ENCODE data around the gene DLX5.

DLX5 gene

DNA sequence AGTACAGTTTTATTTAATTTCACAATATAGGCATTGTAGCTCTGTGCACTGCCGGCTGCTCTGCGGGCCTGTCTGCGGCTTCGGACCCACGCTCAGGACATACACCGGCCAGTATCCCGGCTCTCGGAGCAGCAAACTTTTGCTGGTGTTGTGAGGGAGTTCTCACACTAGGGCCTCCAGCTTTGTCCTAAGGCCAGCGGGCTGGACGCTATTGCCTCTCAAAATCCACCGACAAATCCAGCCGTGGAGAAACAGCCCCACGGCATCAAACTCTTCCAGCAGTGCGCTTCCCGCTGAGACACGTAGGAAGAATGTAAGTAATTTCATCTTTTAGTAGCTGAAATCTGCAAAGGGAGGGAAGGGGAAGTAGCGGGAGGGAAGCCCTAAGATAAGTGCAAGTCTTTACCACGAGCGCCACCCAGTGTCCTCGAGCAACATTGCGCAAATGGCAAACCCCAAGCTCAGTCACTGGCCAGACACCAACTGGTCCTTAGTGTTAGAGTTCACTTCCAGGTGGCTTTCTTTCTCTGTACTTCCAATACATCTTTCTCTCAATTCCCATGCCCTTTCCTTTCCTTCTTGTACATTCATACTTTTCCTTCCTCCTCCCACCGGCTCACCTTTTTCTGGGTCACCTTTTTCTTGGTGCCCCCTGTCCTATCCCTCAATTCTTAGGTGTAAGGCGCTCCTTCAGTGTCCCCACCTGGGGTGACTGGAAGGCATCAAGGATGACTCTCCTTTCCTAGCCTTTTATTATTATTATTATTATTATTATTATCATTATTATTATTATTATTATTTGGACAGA is 3.0 kb upstream of the DLX5 start:
- DNase-seq (ENCODE audit: low read depth) = peak; percentile 72
- no peak overlapping the region for H3K4me3 ChIP-seq (ENCODE audit: low read depth, low read length)
- TF ChIP-seq CTCF (IDR thresholded peaks at IDR 0.05; ENCODE audit: insufficient read depth, low read depth, low read length, missing control alignments) = peak; percentile 87

DNA sequence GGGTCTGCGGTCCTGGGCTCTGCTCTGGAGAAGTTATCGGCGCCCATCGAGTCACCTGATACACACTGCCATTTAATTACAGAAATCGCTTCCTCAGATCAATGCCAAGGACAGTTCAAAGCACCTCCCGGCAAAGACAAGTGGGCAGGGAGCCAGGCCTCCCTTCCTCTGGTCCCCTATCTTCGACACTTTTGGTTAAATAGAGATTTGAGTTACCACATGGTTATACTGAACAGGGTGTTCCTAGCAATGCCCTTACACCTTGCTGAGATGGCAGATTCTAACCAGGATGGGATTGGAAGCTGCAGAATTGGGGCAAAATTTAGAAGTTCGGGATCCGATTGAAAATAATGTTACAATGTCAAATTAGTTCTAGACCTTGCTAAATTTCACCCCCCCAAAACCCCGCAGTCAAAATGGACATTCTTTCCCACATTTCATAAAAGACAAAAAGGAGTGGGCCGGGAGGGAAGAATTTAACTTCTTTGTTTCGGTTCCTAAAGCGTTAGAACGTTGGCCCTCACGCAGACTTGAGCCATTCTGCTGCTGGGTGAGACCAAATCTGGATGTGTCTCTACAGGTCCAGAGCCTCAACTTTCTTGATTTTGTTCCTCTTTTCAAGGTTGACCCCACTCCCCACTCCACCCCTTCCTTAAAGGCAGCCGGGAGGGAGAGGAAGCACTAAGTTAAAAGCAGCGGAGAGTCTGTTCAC is 2.2 kb upstream of the DLX5 start:
- DNase-seq (ENCODE audit: low read depth) = no peak
- no peak overlapping the region for H3K4me3 ChIP-seq (ENCODE audit: low read depth, low read length)
- no peak for TF ChIP-seq CTCF (IDR thresholded peaks at IDR 0.05; ENCODE audit: insufficient read depth, low read depth, low read length, missing control alignments)

DNA sequence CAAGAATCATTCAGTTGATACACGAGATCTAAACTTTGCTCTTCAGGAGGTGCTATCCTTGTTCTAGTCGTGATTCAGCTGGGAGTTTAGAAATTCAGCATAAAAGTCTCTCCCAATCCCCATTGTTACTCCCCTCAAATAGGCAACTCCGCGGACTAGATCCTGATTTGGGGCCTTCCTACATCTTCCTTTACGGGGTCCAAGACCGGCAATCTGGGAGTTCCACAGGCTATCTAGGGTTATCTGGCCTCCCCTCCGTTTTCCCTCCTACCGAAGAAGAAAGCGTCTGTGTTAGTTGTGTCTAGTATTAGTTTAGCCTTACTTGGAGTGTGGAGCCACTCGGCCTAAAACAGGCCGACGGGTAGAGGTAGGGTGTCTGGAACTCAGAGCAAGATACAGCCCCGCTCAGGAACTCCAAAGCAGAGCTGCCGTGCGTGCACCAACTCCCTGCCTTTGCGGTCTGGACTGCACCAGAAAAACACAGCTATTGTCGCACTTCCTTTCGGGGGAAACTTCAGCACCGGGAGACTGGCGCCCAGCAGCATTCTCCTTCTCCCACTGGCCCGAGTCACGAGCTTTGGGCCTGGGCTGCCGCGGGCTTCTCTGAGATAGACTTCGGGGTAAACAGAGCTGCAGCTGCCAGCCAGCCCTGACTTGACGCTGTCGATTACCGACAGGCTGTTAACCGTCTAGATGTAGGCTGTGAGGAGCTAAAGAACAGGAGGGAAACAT is 1.5 kb upstream of the DLX5 start:
- TF ChIP-seq CTCF (IDR thresholded peaks at IDR 0.05; ENCODE audit: insufficient read depth, low read depth, low read length, missing control alignments) = no peak
- no peak overlapping the region for H3K4me3 ChIP-seq (ENCODE audit: low read depth, low read length)
- no peak for DNase-seq (ENCODE audit: low read depth)

DNA sequence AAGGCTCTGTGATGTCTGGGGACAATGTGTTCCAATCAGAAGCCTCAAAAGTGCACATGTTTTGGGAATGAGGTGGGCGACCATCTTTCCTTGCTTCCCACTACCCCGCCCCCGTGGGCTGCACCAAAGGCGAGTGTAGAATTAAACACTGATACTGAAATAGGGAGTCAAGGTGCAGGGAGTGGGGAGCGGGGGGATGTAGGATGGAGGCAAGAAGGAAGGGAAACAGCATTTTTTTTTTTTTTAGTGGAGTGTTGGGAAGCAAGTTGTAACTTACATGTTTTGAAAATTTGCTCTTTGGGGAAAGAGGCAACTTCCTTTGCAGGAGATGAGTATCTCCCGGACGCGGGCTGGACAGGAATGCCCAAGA is 484 bp upstream of the DLX5 start:
- H3K4me3 ChIP-seq (ENCODE audit: low read depth, low read length) = no peak overlapping the region
- DNase-seq (ENCODE audit: low read depth) = no peak

DNA sequence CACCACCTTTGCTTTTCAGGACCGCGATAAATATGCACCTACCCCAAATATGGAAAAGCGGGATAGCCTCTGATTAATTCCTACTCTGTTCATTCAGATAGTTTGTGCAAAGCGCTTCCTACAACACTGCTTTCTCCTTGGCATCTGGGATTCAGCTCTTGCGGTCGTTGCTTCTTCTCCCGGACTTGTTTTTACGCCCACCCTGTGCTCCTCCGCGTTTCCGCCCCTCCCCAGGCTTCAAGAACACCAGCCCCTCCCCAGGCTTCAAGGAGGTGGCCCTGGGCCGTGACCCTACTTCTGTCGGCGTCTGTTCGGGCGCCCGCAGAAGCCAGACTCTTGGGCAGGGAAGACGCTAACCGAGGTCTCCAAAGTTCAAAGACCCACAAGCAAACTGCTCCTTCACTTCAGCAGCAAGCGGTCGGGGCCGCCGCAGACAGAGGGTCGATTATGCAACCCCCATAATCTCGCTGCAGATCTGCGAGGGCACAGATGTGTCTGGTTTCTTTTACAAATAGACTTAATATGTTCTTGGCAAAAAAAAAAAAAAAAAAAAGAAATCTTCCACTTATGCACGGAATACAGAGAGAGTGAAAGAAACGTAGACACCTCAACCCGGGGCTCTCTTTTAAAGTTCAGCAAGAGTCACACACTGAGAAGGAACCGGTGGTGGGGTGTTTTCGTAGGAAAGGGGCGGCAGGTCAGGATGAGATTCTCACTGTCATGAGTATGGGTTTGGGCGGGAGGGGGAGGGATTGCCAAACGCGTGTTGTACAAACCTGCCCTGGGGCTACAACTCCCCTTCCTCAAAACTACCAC is 1.9 kb downstream of the DLX5 start:
- no peak for TF ChIP-seq CTCF (IDR thresholded peaks at IDR 0.05; ENCODE audit: insufficient read depth, low read depth, low read length, missing control alignments)
- H3K4me3 ChIP-seq (ENCODE audit: low read depth, low read length) = no peak overlapping the region
- no peak for DNase-seq (ENCODE audit: low read depth)

More for the DNA sequence above, 484 bp upstream of the DLX5 start:
- no peak for TF ChIP-seq CTCF (IDR thresholded peaks at IDR 0.05; ENCODE audit: insufficient read depth, low read depth, low read length, missing control alignments)

DNA sequence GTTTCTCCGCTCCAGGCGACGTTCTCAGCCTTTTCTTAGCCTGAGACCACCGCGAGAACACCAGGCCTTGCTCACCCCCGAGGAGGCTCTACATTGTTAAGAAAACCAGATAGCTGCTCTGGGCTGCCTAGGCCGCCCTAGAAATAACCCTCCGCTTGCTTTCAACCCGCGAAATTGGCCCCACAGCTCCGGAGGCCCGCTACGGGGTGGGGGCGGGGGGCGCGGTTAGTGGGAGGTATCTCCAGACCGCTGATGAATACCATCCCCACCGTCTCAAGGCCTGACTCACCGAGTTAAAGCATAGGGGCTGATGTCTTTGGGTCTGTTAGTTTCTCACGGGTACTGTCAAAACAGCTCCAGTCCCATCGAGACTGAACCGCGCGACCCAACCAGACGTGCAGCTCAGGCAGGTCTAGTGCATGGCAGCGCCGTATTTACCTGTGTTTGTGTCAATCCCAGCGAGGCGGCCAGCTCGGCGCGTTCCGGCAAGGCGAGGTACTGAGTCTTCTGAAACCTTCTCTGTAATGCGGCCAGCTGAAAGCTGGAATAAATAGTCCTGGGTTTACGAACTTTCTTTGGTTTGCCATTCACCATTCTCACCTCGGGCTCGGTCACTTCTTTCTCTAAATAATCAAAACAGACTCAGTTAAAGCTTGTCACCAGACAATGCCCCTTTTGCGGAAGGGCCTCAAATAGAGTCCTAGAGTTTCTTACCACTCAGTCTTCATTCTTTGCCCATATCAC is 2.7 kb downstream of the DLX5 start:
- H3K4me3 ChIP-seq (ENCODE audit: low read depth, low read length) = no peak overlapping the region
- DNase-seq (ENCODE audit: low read depth) = no peak
- TF ChIP-seq CTCF (IDR thresholded peaks at IDR 0.05; ENCODE audit: insufficient read depth, low read depth, low read length, missing control alignments) = no peak
